Stimulated activated CD4-positive, alpha-beta T cell treated with anti-CD3 and anti-CD28 coated beads, Interleukin-1b, Interleukin-23, amount 100 ng/mL, for 1 hour (primary cell): ENCODE data around the gene NTSR1.

ENCODE experiments used
- DNase-seq, 2 donors: peaks; one replicate each; pipeline ENCODE4 v3.0.0-alpha.2; 2020; ENCODE audit warnings: low read depth in 2 of 2

NTSR1 gene

GRCh38 chr20:62770916-62771315, 62.3 kb downstream of the NTSR1 start:
- no peak for DNase-seq

GRCh38 chr20:62771396-62772102, 62.9 kb downstream of the NTSR1 start:
- no peak for DNase-seq

- no peak for DNase-seq
Observed at GRCh38 chr20:62772103-62772611, 63.5 kb downstream of the NTSR1 start.

- no peak for DNase-seq
Observed at GRCh38 chr20:62772619-62772989, 64.0 kb downstream of the NTSR1 start.

- no peak for DNase-seq
Observed at GRCh38 chr20:62772990-62773844, 64.6 kb downstream of the NTSR1 start.

DNA sequence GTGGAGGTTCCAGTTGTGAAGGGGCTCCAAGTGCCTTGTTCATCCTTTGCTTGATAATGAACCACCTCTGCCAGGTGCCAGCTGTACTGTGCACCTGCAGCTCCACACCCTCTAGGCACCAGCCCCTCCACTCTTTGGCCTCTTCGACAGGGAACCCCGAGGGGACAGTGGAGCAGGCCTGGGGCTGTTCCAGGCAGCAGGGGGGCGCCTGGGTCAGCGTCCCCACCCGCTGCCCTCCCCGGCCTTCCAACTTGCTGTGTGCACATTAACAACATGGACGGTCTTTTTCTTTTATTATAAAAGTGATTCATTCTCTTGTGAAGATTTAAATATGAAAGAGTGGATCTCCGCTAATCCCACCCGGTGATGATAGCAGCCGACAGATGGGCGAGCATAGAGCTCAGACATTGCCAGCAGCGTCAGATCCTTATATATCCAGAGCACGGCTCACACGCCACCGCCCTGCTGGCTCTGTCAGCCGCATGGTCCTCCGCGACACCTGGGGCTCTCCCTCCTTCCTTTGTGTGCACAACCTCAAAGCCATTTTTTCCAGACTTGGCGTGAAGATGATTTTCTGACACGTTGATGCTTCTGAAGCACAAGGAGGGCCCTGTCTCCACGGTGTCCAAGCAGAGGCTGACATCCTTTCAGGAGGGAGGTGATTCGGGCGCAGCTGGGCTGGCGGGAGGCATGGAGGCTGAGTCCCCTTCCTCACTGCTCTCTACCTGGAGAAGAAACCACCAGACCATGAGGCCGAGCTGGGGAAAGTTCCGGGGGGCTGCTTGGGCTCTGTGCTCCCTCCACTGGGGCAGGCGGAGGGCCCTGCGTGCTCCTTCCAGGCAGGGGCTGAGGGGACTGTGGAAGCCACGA, 65.4 kb downstream of the NTSR1 start:
- no peak for DNase-seq

GRCh38 chr20:62774762-62775161, 66.1 kb downstream of the NTSR1 start:
- no peak for DNase-seq

- no peak for DNase-seq
Observed at GRCh38 chr20:62775206-62775605, 66.6 kb downstream of the NTSR1 start.

- no peak for DNase-seq
Observed at GRCh38 chr20:62776035-62776691, 67.5 kb downstream of the NTSR1 start.

DNA sequence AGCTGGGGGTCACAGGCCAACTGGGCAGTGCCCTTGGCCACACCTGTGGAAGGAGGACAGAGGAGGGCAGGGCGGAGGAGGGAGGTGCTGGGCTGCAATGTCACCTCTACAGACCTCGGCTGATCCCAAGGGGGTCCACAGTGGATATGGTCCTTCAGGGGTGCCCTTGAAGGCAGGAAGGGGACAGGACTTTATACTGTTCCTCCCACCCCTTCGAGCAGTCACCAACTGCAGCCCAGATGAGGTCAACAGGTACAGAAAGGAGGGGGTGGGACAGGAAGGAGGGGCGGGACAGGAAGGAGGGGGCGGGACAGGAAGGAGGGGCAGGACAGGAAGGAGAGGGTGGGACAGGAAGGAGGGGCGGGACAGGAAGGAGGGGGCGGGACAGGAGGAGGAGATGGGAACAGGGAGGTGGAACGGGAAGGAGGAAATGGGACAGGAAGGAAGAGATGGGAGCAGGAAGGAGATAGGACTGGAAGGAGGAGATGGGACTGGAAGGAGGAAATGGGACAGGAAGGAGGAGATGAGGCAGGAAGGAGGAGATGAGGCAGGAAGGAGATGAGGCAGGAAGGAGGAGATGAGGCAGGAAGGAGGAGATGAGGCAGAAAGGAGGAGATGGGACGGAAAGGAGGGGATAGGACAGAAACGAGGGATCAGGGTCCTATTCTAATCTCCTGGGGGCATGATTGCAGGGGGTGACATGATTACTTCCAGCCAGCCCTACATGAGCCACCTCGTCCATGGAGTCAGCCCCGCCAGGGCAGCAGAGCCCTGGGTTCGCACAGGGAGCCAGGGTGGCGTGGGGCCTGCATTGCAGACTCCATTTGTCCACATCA, 68.3 kb downstream of the NTSR1 start:
- DNase-seq: peak in 1 of 2 donors; percentile 37

DNA sequence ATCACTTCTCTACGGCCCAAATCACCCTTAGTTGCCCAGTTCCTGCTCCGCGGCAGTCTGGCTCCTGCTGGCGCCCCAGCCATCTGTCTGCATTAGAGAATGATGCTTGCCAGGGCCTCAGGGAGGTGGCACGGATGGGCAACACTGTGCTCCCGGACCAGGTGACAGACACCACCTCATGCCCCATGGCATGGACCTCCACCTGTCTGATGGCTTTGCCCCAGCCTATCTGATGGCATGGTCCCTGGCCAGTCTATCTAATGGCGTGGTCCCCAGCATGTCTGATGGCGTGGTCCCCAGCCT, 68.8 kb downstream of the NTSR1 start:
- DNase-seq: no peak

DNA sequence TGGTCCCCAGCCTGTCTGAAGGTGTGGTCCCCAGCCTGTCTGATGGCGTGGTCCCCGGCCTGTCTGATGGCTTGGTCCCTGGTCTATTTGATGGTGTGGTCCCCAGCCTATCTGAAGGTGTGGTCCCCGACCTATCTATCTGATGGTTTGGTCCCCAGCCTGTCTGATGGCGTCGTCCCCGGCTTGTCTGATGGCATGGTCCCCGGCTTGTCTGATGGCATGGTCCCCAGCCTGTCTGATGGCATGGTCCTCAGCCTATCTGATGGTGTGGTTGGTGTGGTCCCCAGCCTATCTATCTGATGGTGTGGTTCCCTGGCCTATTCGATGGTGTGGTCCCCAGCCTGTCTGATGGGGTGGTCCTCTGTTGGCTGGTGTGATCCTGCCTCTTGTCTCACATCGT, 69.4 kb downstream of the NTSR1 start:
- no peak for DNase-seq

- no peak for DNase-seq
Observed at GRCh38 chr20:62778601-62779416, 70.2 kb downstream of the NTSR1 start.

DNA sequence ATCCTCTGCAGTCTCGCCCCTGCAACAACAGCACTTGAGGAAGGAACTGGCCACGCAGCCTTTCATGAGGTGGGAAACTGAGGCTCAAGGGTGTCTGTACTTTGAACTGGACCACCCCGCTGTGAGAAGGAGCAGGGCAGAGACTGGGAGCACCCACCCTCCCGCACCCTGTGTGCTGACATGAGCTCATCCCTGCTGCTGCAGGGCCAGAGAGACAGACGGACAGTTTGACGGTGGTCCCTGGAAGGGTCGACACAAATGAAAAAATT, 70.7 kb downstream of the NTSR1 start:
- no peak for DNase-seq

DNA sequence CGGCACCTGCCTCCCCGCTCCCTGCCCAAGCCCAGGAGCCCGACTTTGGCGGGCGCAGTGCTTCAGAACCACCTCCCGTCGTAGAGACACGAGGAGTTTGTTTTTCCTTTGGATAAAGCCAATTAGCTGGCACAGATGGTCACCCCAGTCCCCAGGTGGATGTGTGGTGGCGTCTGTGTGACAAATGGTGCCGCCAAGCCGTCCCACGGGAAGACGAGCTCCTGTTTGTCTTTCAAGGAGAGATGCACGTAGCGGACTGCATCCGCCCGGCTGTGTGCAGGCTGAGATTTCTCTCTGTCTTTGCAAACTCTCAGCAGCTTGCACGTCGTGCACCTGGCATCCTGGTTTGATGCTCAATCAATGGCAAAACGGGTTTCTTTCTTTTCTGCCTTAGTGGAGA, 71.6 kb downstream of the NTSR1 start:
- no peak for DNase-seq

DNA sequence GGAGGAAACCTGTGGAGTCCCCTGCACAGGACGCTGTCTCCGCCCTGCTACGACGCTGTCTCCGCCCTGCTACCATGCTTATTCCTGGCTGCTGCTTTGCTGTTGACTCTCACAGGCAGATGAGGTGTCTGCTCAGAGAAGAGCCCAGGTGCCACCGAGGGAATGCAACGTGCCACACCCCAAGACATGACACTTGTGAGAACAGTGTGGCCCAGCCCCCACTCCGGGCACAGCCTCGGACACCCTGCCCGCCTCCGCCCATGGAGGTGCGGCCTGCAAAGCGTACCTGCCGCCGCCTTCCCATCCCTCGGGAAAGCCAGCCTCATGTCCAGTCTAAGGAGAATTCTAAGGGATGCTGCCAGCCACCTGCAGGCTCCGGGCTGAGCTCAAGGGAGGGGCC, 72.1 kb downstream of the NTSR1 start:
- no peak for DNase-seq

DNA sequence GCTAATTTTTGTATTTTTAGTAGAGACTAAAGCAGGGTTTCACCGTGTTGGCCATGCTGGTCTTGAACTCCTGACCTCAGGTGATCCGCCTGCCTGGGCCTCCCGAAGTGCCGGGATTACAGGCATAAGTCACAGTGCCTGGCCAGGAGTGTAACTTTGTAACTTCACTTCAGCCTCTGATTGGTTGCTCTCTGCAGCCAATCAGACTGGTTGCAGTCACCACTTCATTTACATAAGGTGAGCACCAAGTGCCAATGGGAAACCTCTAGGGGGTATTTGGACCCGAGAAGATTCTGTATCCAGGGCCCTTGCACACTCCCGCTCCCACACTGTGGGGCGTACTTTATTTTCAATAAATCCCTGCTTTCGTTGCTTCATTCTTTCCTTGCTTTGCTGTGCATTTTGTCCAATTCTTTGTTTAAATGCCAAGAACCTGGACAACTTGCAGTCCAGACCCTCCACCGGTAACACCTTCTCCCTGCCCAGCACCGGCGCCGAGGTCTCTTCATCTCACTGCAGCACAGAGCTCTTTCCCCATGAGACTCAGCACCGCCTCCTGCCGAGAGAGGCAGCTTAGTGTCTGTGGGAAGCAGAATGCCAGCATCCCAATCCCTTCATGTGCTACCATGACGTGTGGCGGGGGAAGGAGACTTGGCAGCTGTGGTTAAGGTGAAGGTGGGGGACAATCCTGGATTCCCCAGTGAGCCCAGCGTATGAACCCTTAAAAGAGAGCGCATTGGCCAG, 73.7 kb downstream of the NTSR1 start:
- no peak for DNase-seq

- DNase-seq: no peak
Observed at GRCh38 chr20:62782893-62783278, 74.2 kb downstream of the NTSR1 start.

- DNase-seq: no peak
Observed at GRCh38 chr20:62784497-62784896, 75.9 kb downstream of the NTSR1 start.

DNA sequence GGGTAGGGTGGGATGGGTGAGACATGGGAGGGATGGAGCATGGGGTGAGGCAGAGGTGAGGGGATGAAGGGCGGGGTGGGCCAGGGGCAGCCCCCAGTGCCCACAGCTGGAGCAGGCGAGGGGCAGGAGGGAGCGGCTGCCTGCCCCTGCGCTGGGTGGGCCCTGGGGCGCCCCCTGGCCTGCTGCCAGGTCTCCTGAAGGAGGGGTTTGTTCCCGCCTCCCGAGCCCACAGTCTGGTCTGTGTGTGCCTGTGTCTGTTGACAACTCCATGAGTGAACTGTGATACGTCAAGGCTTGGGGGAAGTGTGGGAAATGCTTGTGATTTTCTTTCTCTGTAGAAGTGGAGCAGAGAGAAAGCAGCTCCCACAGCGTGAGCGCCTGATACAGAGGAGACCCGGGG, 76.8 kb downstream of the NTSR1 start:
- no peak for DNase-seq
